ENCODE results near the gene WNT7B. TPM values are rescaled to one million over a fixed set of nuclear protein-coding genes. Genes with fewer than 3 reads are reported as not detected.

WNT7B gene
- total and polyA plus RNA-seq, 10 of the 15 experiments (the other 5 are each of a cell fraction or from before 2014, with no cell fraction given): 0.12 TPM; not detected in 9

DNA sequence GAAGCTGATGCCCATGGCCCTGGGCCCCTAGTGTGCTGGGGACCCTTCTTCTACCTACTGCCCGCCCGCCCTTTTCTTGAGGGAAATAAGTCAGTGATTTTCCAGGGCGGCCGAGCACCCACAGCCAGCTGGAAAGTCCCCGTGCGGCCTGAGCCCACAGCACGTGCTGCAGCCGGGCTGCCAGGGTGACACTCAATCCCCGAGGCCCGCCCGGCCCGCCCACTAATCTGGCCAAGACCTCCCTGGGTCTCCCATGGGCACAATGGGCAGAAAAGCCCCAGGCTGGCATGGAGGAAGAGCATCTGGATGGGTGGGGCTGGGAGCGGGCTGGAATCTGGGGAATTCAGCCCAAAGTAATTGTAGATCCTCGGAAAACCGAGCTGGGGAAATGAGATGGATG, 24.8 kb downstream of the WNT7B start:
- no peak overlapping the region for H3K9ac ChIP-seq (ENCODE audit: control insufficient read depth, insufficient read depth, low read length)
- FAIRE-seq (no peak), DNase-seq (ENCODE audit: low read depth, low spot score) (no peak), ATAC-seq (no peak)
- ChIA-PET POLR2A (no interaction called here), SMC1A (ENCODE audit: uncharacterized antibody, unreplicated experiment) (no interaction called here), RAD21 (ENCODE audit: unreplicated experiment) (no interaction called here), CTCF (no interaction called here)
- H3K27ac ChIP-seq (ENCODE audit: control insufficient read depth, insufficient read depth): no peak overlapping the region
- H3K4me1 ChIP-seq (ENCODE audit: control insufficient read depth, insufficient read depth, low read length): no peaks in the 10 kb centered on the region
- no peaks in the 10 kb centered on the region for H3K9me3 ChIP-seq (replicated peaks; ENCODE audit: control insufficient read depth, insufficient read depth, low read length)
- no peaks in the 10 kb centered on the region for H3K36me3 ChIP-seq (ENCODE audit: control insufficient read depth in 2 of 2, insufficient read depth in 2 of 2, low read length in 1 of 2)
- in situ Hi-C loops (cut with MboI) (loop anchor here (25.0 kb wide), 1 partner anchor 1040 kb away; no protein-coding TSS in a partner anchor), intact Hi-C loops (cut with micrococcal nuclease; ENCODE audit: unreplicated experiment) (no loop called here)
- H3K4me3 ChIP-seq: no peak overlapping the region
- H4K20me1 ChIP-seq (ENCODE audit: control insufficient read depth, insufficient read depth): no peaks in the 10 kb centered on the region
- BruUV-seq (replicated peaks): no TSS peak
- H2AFZ ChIP-seq (ENCODE audit: control insufficient read depth, low read depth, low read length): no peak overlapping the region
- 22% methylated on average over 15 of the region's 15 CpGs for WGBS (ENCODE audit: insufficient coverage, insufficient replicate concordance, low lambda C conversion rate, missing lambda C conversion rate)
- no peaks in the 10 kb centered on the region for H3K79me2 ChIP-seq (ENCODE audit: control insufficient read depth, insufficient read depth, low read length)
- TF ChIP-seq RBBP5 (conservative IDR thresholded peaks at IDR 0.05) (no peak), BHLHE40 (IDR thresholded peaks at IDR 0.05; ENCODE audit: borderline replicate concordance in 1 of 2, low read depth in 2 of 2, low read length in 1 of 2) (peak in 1 of 2 experiments; percentile 53; a peak in 2 of 4 replicates), RAD51 (IDR thresholded peaks at IDR 0.05) (no peak)
- H3K4me2 ChIP-seq (ENCODE audit: control insufficient read depth, insufficient read depth): no peak overlapping the region
- H3K27me3 ChIP-seq (replicated peaks in 1 of 2; ENCODE audit: control insufficient read depth in 2 of 2, insufficient read depth in 2 of 2, low read length in 1 of 2): no peaks in the 10 kb centered on the region

DNA sequence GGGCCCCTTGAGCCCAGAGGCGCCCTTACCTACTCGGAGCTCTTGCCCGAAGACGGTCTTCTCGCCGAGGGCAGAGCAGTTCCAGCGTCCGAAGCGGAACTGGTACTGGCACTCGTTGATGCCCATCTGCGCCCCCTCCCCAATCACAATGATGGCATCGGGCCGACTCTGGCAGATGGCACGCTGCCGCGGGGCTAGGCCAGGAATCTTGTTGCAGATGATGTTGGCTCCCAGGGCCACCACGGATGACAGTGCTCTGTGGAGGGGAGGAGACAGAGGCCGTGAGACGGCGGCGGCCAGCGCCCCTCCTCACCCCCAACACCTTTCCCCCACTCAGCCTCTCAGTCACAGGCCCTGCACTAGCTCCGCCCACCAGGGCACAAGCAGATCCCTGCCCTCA, 27.1 kb downstream of the WNT7B start:
- H3K27ac ChIP-seq (ENCODE audit: control insufficient read depth, insufficient read depth): no peak overlapping the region
- no peaks in the 10 kb centered on the region for H3K36me3 ChIP-seq (ENCODE audit: control insufficient read depth in 2 of 2, insufficient read depth in 2 of 2, low read length in 1 of 2)
- H3K4me3 ChIP-seq: no peak overlapping the region
- no peak overlapping the region for H2AFZ ChIP-seq (ENCODE audit: control insufficient read depth, low read depth, low read length)
- ATAC-seq (no peak), DNase-seq (ENCODE audit: low read depth, low spot score) (no peak), FAIRE-seq (no peak)
- RAD21 ChIA-PET (ENCODE audit: unreplicated experiment): no interaction called here
- SMC1A ChIA-PET (ENCODE audit: uncharacterized antibody, unreplicated experiment): no interaction called here
- TF ChIP-seq SUZ12 (IDR thresholded peaks at IDR 0.05; ENCODE audit: unreplicated experiment): no peak
- POLR2A ChIA-PET: no interaction called here
- no TSS peak for BruUV-seq (replicated peaks)
- H3K4me1 ChIP-seq (ENCODE audit: control insufficient read depth, insufficient read depth, low read length): no peaks in the 10 kb centered on the region
- H3K79me2 ChIP-seq (ENCODE audit: control insufficient read depth, insufficient read depth, low read length): no peaks in the 10 kb centered on the region
- intact Hi-C loops (cut with micrococcal nuclease; ENCODE audit: unreplicated experiment) (no loop called here), in situ Hi-C loops (cut with MboI) (loop anchor here (25.0 kb wide), 1 partner anchor 1038 kb away; no protein-coding TSS in a partner anchor)
- no peaks in the 10 kb centered on the region for H4K20me1 ChIP-seq (ENCODE audit: control insufficient read depth, insufficient read depth)
- CTCF ChIA-PET: no interaction called here
- no peak overlapping the region for H3K4me2 ChIP-seq (ENCODE audit: control insufficient read depth, insufficient read depth)
- no peak overlapping the region for H3K9ac ChIP-seq (ENCODE audit: control insufficient read depth, insufficient read depth, low read length)
- no peaks in the 10 kb centered on the region for H3K9me3 ChIP-seq (replicated peaks; ENCODE audit: control insufficient read depth, insufficient read depth, low read length)
- 68% methylated on average over 23 of the region's 23 CpGs for WGBS (ENCODE audit: insufficient coverage, insufficient replicate concordance, low lambda C conversion rate, missing lambda C conversion rate)
- no peaks in the 10 kb centered on the region; a peak in 1 of 4 replicates for H3K27me3 ChIP-seq (replicated peaks in 1 of 2; ENCODE audit: control insufficient read depth in 2 of 2, insufficient read depth in 2 of 2, low read length in 1 of 2)
